Rectal smooth muscle tissue (tissue), 1 donor: ENCODE data around the gene ADTRP.

Experiments used
- H3K27ac ChIP-seq: one replicate; pipeline ENCODE4 v1.7.0; 2013; ENCODE audit warnings: low read depth, low read length, inconsistent platforms
- H3K27me3 ChIP-seq: one replicate; pipeline ENCODE4 v1.7.0; 2013; ENCODE audit warnings: low read length; ENCODE audit not compliant: control insufficient read depth, insufficient read depth
- H3K36me3 ChIP-seq: one replicate; pipeline ENCODE4 v1.7.0; 2013; ENCODE audit warnings: low read length; ENCODE audit not compliant: control insufficient read depth, insufficient read depth
- H3K4me1 ChIP-seq: one replicate; pipeline ENCODE4 v1.7.0; 2013; ENCODE audit warnings: low read length; ENCODE audit not compliant: control insufficient read depth, insufficient read depth
- H3K4me3 ChIP-seq: one replicate; pipeline ENCODE4 v1.7.0; 2013; ENCODE audit warnings: low read length
- H3K9ac ChIP-seq: one replicate; pipeline ENCODE4 v1.7.0; 2013; ENCODE audit warnings: low read length

ADTRP gene

GRCh38 chr6:11769811-11770545, 8.6 kb downstream of the ADTRP start:
- Histone ChIP-seq H3K27me3 (no peaks in the 10 kb centered on the region), H3K27ac (peak overlapping the region; percentile 73), H3K36me3 (no peaks in the 10 kb centered on the region), H3K4me3 (no peak overlapping the region), H3K9ac (no peak overlapping the region), H3K4me1 (peaks cover 8% of the 10 kb centered on the region)

- no peak overlapping the region for H3K9ac ChIP-seq
- no peaks in the 10 kb centered on the region for H3K36me3 ChIP-seq
- no peaks in the 10 kb centered on the region for H3K27me3 ChIP-seq
- no peak overlapping the region for H3K27ac ChIP-seq
- H3K4me1 ChIP-seq: peaks cover 8% of the 10 kb centered on the region
- no peak overlapping the region for H3K4me3 ChIP-seq
Observed at GRCh38 chr6:11769244-11769643, 9.4 kb downstream of the ADTRP start.

GRCh38 chr6:11767978-11768756, 10.4 kb downstream of the ADTRP start:
- Histone ChIP-seq H3K9ac (no peak overlapping the region), H3K27me3 (no peaks in the 10 kb centered on the region), H3K36me3 (no peaks in the 10 kb centered on the region), H3K27ac (no peak overlapping the region), H3K4me3 (no peak overlapping the region), H3K4me1 (peaks cover 17% of the 10 kb centered on the region)

GRCh38 chr6:11767458-11767857, 11.1 kb downstream of the ADTRP start:
- no peak overlapping the region for H3K4me3 ChIP-seq
- H3K9ac ChIP-seq: no peak overlapping the region
- H3K4me1 ChIP-seq: peaks cover 24% of the 10 kb centered on the region
- no peaks in the 10 kb centered on the region for H3K36me3 ChIP-seq
- no peaks in the 10 kb centered on the region for H3K27me3 ChIP-seq
- no peak overlapping the region for H3K27ac ChIP-seq

- Histone ChIP-seq H3K27me3 (no peaks in the 10 kb centered on the region), H3K36me3 (no peaks in the 10 kb centered on the region), H3K27ac (no peak overlapping the region), H3K4me1 (peaks cover 25% of the 10 kb centered on the region), H3K9ac (no peak overlapping the region), H3K4me3 (no peak overlapping the region)
Observed at GRCh38 chr6:11766589-11767450, 11.8 kb downstream of the ADTRP start.

- Histone ChIP-seq H3K9ac (no peak overlapping the region), H3K36me3 (no peaks in the 10 kb centered on the region), H3K4me1 (peaks cover 25% of the 10 kb centered on the region), H3K27ac (no peak overlapping the region), H3K27me3 (no peaks in the 10 kb centered on the region), H3K4me3 (no peak overlapping the region)
Observed at GRCh38 chr6:11766043-11766442, 12.6 kb downstream of the ADTRP start.

DNA sequence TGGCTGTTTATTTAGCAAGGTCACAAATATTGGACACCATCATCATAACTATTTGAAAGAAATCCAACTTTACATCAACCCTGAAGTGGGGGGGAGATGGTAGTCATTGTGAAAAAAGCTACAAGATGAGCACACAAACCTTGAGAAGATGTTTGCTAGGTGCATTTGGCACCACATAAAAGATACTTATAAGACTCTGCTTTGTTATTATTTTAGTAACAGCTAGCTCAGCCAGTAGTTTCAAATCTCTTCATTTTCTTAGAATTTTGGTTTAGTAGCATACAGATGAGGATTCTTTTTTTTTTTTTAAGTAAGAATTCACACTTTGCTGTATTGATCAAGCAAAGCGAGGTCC, 14.4 kb downstream of the ADTRP start:
- Histone ChIP-seq H3K36me3 (no peaks in the 10 kb centered on the region), H3K4me1 (peaks cover 25% of the 10 kb centered on the region), H3K9ac (no peak overlapping the region), H3K27ac (peak overlapping the region; percentile 64), H3K4me3 (no peak overlapping the region), H3K27me3 (no peaks in the 10 kb centered on the region)

DNA sequence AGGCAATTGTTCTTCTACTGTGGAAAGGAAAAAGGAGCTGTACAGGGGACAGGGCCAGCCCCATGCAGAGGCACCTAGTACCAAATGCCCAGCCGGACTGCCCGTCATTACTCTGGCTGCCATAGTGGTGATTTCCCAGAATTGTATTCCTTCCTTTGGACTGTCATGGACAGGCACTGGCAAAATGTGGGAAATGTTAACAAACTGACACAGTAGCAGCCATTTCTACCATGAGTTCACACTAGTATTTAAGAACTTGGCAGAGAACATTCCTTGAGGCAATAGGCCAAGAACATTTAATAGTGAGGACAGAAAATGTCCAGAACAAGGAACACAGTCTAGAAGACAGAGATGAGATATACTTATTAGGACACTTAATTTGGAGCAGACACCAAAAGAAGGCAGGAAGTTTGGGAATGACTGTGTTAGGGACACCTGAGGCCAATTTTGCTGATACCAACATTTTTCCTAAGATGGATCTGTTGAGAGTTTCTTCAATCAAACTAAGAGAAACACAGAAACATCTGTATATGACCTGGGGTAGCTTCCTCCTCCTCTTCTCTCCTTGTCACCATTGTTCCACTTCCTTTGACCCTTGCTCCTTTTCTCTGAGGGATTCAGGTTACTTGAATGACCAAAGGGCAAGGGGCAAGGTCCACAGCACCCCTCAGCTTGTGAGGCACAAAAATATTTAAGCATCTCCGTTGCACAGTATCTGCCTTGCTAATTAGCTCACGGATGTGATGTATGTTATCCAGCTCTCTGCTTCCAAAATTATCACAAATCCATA, 14.9 kb downstream of the ADTRP start:
- Histone ChIP-seq H3K27ac (peak overlapping the region; percentile 64), H3K4me3 (no peak overlapping the region)

GRCh38 chr6:11762794-11763459, 15.7 kb downstream of the ADTRP start:
- peaks cover 25% of the 10 kb centered on the region for H3K4me1 ChIP-seq
- no peaks in the 10 kb centered on the region for H3K36me3 ChIP-seq
- no peaks in the 10 kb centered on the region for H3K27me3 ChIP-seq
- peak overlapping the region; percentile 62 for H3K27ac ChIP-seq
- no peak overlapping the region for H3K4me3 ChIP-seq
- H3K9ac ChIP-seq: no peak overlapping the region

More for the DNA sequence above, 14.9 kb downstream of the ADTRP start:
- H3K36me3 ChIP-seq: no peaks in the 10 kb centered on the region
- H3K4me1 ChIP-seq: peaks cover 25% of the 10 kb centered on the region
- H3K27me3 ChIP-seq: no peaks in the 10 kb centered on the region
- H3K9ac ChIP-seq: no peak overlapping the region

DNA sequence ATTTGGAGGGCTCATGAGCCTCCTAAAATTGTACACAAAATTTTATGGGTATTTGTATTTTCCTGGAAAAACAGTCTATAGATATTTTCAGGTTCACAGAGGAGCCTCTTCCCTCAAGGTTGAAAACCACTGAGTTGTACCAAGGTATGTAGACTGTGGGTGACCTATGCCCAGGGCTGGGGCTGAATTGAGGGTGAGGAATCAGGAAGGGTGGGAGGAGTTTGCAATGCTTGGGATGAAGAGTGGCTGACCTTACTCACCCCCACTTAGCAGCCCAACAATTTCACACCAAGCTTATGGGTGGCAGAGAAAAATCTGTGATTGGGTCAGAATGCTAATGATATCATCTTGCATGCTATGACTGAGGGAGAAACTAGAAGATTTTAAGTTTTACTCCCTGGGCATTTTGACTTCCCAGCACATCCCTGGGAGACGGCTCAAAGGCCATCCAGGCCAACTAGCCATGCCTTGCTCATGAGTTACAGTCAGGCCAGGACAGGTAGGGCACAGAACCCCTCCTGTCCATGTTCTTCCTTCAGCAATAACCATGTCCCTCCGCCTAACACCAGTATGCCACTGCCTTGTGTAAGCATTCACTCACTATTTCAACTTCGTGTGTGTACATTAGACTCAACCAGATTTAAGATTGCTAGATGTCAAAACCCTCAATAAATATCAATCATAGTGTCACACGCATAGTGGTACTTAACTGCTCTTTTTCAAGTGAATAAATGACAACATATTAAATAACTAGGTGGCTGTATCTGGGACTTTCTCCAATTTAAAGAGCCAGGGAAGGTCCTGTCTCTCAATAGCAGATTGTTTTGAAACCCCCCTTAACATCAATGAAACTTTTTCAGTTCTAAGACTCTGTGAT, 16.6 kb downstream of the ADTRP start:
- no peaks in the 10 kb centered on the region for H3K27me3 ChIP-seq
- H3K4me1 ChIP-seq: peaks cover 25% of the 10 kb centered on the region
- no peaks in the 10 kb centered on the region for H3K36me3 ChIP-seq
- no peak overlapping the region for H3K9ac ChIP-seq
- no peak overlapping the region for H3K4me3 ChIP-seq
- H3K27ac ChIP-seq: no peak overlapping the region

GRCh38 chr6:11760015-11760473, 18.6 kb downstream of the ADTRP start:
- H3K27me3 ChIP-seq: no peaks in the 10 kb centered on the region
- peaks cover 17% of the 10 kb centered on the region for H3K4me1 ChIP-seq
- H3K36me3 ChIP-seq: no peaks in the 10 kb centered on the region
- no peak overlapping the region for H3K4me3 ChIP-seq
- H3K27ac ChIP-seq: no peak overlapping the region
- no peak overlapping the region for H3K9ac ChIP-seq
